Stimulated activated CD4-positive, alpha-beta T cell treated with anti-CD3 and anti-CD28 coated beads, Interleukin-15, amount 100 ng/mL, for 1 hour (primary cell): ENCODE measurements around the gene FAM110D.

ENCODE experiments used
- DNase-seq, 2 donors: peaks; one replicate each; pipeline ENCODE4 v3.0.0-alpha.2; 2020; ENCODE audit warnings: low read depth in 1 of 2, low spot score in 1 of 2

Gene FAM110D

DNA sequence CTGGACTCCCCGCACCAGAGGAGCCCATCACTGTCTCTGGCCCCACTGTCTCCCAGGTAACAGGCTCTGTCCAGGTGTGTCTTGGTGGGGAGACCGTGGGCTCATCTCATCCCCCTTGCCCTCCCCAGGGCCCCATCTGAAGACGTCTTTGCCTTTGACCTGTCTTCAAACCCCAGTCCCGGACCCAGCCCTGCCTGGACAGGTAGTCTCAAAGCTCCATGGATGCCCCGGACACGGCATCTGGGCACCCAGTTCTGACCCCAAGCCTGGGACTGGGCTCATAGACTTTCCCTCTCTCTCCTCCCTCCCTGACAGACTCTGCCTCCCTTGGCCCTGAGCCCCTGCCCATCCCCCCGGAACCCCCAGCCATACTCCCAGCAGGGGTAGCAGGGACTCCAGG lies 25.2 kb downstream of the FAM110D start:
- no peak for DNase-seq

DNA sequence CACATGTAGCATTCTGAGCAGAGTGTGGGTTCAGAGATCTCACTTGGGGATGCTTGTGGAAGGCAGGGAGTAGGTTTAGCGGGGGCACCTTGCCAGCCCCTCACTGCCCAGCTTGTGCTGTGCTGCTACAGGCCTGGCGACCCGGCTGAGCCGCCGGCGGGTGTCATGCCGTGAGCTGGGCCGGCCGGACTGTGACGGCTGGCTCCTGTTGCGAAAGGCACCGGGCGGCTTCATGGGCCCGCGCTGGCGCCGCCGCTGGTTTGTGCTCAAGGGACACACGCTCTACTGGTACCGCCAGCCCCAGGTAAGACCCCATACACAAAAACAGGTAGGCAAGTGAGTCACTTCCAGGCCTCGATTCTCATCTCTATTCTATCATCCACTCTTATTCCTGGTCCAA lies 26.0 kb downstream of the FAM110D start:
- no peak for DNase-seq

DNA sequence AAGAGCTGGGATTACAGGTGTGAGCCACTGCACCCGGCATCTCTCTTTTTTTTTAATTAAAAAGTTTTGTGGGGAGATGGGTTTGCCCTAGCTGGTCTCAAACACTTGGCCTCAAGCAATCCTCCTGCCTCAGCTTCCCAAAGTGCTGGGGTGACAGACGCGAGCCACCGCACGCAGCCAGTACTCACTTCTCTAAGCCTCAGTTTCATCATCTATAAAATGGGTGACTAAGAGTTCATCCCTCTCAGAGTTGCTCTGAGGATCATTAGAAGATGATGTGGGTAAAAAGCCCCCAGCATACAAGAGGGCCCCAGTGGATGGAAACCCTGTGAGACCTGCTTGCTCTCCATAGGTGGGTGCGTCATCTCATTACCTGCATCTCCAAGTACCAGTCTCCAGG lies 29.0 kb downstream of the FAM110D start:
- no peak for DNase-seq

DNA sequence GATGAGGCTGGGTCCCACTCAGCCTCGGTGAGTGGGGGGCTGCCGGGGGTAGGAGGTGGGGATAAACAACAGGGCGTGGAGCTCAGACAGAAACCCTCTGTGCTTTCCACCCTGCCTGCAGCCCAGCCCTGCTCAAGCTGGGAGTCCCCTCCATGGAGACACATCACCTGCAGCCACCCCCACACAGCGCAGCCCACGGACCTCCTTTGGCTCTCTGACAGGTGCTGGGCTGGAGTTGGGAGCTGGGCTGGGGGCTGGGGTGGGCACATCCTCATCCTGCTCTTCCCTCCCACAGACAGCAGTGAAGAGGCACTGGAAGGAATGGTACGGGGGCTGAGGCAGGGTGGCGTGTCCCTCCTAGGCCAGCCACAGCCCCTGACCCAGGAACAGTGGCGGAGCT lies 29.6 kb downstream of the FAM110D start:
- no peak for DNase-seq

DNA sequence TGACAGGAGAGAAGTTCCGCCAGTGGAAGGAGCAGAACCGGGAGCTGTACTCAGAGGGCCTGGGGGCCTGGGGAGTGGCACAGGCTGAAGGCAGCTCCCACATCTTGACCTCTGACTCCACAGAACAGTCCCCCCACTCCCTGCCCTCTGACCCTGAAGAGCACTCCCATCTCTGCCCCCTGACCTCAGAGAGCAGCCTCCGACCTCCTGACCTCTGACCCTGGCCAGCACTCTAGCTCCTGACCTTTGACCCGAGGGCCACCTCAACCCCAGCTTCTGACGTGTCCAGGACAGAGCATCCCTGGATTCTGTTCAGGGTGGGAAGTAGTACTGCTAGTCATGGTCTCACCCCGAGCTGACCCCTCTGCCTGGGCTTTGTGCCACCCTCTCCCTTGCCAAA lies 30.5 kb downstream of the FAM110D start:
- no peak for DNase-seq

DNA sequence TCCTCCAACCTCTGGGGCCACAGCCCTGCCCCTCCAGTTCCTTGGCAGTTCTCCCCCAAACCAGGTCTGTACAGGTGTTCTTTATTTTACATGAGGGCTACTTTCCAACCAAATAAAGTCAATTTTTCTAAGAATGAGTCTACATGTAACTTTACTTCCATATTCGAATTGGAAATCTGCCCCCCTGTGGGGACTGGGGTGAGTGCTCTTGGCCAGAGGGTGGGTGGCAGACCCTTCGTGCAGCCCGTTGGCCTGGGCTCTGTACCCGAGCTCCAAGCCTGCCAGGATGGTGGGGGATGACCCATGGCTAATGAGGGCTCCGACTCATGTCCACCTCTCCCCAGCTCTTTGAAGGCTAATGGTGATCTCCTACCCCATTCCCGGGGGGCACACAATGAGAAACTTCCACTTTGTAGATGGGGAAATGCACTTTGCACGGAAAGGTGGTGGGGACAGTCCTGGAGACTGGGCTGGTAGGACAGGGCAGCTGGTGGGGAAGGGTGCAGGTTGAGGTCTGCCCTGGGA lies 30.9 kb downstream of the FAM110D start:
- no peak for DNase-seq

DNA sequence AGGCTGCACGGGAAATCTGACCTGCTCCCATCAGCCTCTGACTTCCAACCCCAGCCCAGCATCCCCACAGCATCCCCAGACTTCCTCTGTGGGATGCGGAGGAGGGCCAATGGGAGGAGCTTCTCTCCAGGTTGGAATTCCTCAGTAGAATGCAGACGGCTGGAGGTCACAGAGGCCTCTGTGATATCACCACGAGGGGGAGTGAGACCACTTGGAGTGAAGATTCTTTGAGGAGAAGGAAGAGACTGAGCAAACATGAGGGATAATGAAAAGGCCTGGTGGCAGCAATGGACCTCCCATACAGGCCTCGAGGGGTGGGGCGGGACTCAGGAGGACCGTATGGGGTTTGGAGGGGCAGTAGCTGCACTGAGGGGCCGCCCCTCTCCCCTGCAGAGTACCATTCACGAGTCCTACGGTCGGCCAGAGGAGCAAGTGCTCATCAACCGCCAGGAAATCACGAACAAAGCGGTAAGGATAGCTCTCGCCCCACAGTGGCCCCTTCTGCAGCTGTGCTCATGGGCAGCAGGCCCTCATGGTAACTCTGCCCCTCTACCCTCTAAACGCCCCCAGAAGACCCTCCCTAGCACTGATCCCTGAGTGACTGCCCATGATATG lies 31.6 kb downstream of the FAM110D start, which contains the start of gene CATSPER4:
TSS of gene CATSPER4 (plus strand) at position 230 of the 615 bp plus-strand sequence. CDS start at position 256, 26 bp downstream.
- no peak for DNase-seq

DNA sequence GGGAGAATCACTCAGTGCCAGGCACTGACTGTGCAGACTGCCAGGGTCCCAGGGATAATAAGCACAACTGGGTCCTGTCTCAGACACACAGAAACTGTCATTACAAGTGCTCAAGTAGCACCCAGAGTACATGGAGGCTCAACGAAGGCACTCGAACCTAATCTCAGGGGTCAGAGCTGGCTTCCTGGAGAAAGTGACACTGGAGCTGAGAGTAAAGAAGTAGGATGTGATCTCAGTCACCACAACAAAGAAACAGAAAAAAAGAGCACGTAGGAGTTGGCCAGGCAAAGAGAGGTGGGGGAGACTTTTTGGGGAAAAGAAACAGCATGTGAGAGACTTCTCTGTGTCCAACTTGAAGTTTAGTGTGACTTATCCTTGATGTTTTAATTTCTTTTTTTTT lies 32.9 kb downstream of the FAM110D start:
- DNase-seq, result no peak

DNA sequence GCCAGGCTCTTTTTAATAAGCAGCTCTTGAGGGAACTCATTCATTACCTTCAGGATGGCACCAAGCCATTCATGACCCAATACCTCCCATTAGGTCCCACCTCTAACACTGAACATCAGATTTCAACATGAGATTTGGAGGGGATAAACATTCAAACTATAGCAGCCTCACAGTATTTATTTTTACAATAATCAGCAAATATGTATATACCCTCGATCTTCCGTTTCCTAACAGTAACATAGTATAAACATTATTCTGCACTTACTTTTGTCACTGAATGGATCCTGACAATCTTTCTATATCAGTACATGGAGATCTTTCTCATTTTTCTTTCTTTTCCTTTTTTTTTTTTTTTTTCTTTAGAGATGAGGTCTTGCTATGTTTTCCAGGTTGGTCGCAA lies 36.9 kb downstream of the FAM110D start:
- DNase-seq, result no peak

DNA sequence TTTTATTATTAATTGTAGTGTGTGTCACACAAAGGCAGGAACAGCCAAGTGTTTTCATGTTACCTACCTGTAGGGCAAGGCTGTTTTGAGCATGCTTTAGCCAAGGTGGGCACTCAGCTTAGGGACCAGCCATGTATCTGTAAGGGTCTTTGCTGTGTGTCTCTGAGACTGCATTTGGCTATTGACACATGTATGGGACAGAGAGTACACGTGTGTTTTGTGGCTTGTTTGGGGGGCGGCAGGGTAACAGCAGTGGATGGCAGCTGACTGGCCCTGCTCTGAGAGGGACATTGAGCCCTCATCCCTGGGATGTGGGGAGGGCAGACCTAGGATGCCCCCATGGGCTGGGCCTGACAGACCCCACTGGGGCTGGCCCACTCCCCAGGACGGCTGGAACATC lies 38.4 kb downstream of the FAM110D start:
- DNase-seq, result no peak

DNA sequence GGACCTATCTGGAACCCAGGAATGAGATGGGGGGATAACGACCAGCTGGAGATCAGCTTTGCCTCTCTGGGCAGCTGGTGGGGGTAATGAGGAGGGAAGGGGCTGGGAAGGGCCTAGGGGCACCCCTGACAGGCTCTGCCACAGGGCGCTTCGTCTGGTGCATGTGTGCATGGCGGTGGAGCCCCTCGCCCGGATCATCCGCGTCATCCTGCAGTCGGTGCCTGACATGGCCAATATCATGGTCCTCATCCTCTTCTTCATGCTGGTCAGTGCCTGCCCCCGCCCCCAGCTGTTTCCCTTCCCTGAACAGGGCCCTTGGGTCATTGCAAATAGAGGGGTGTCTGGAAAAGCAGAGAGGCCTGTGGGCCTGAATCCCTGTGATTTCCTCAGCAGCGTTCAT lies 38.9 kb downstream of the FAM110D start:
- DNase-seq, result no peak

DNA sequence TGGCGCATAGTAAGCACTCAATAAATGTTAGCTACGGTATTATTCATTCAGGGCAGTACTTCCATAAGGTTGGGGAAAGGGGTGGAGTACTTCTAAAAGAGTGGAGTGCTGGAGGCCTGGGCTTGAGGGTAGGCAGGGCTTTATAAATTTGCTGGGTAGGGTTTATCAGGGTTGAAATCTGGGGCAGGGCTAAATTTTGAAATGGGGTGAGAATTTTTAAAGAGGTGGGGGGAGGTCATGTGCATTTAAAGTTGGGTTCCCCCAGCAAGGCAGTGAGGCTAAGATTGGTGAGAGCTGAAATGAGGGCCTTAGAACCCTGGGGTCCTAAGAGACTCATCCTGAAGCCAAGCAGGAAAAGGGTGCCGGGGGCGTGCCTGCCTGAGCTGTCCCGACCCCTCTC lies 41.5 kb downstream of the FAM110D start:
- no peak for DNase-seq

DNA sequence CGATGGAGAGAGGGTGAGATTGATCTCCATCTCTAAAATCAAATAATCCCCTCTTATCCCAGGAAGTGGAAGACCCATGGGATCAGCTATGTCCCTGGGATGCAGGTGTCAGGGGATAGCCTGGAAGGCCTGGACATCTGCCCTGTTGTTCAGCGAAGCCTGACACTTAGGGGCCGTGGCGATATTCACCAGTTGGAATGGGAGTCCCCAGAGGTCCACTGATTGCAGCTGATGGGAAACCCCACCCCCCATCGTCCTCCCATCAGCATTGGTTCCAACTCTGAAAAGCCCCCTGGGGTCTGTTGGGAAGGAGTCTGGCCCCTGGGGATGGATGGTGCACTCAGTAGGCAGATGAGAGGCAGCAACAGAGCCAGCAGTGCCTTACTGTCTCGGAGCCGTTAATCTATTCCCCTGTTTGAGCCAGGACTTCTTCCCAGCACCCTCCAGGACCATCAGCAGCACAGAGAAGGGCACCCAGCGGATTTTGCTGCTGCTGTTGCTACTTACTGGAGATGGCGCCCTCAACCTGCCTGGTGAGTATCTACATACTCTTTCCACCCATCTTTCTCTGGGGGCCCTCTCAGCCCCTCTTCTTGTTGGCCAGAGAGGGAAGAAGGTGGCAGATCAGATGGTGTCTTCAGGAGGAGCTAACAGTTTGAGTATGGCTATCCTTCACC lies 44.9 kb downstream of the FAM110D start:
- no peak for DNase-seq

DNA sequence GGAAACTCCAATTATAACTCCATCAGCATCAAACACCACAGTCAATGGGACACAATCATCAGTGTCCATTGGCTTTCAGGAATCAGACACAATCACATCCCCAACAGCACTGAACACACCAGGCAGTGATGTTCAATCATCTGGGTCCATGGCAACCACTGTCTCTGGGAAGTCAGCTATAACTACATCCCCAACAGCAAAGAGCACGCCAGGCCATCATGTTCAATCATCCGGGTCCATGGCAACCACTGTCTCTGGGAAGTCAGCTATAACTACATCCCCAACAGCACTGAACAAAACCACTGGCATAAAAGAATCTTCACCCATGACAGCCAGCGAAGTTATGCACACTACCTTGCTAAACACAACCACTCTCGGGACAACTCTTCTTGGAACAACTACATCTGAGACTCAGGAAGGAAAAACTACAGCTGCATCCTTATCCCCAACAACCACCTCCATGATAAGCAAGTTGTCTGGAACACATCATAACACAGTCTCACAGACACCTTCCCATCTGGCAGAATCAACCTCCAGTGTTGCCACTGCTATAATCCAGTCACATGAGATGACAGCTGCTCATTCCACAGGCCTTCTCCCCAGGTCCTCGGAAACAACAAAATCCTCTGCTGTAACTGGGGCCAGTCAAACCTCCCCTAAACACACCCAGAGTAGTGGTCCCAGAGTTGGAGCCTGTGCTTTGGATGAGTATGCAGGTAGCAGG lies 51.4 kb downstream of the FAM110D start:
- no peak for DNase-seq

DNA sequence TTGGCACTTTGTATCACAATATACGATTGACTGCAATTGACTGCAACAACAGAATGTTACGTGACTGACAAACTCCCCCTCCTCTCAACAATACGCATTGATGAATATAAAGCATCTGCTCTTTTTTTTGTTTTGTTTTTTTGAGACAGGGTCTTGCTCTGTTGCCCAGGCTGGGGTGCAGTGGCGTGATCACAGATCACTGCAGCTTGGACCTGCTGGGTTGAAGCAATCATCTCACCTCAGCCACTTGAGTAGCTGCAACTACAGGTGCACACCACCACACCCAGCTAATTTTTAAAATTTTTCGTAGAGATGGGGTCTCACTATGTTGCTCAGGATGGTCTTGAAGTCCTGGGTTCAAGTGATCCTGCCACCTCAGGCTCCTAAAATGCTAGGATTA lies 53.8 kb downstream of the FAM110D start:
- DNase-seq, result no peak

DNA sequence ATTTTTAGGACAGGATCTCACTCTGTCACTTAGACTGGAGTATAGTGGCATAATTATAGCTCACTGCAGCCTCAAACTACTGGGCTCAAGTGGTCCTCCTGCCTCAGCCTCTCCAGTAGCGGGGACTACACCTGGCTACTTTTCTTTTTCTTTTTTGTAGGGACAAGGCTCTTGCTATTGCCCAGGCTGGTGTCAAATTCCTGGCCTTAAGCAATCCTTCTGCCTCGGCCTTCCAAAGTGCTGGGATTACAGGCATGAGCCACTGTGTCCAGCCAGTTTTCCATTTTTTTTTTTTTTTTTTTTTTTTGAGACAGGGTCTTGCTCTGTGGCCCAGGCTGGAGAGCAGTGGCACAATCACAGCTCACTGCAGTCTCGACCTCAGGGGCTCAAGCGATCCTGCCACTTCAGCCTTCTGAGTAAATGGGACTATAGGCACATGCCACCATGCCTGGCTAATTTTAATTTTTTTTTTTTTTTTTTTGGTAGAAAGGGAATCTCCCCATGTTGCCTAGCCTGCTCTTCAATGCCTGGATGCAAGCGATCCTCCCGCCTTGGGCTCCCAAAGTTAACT lies 54.5 kb downstream of the FAM110D start:
- no peak for DNase-seq
